ENCODE measurements around the gene SH3PXD2A.

DNA sequence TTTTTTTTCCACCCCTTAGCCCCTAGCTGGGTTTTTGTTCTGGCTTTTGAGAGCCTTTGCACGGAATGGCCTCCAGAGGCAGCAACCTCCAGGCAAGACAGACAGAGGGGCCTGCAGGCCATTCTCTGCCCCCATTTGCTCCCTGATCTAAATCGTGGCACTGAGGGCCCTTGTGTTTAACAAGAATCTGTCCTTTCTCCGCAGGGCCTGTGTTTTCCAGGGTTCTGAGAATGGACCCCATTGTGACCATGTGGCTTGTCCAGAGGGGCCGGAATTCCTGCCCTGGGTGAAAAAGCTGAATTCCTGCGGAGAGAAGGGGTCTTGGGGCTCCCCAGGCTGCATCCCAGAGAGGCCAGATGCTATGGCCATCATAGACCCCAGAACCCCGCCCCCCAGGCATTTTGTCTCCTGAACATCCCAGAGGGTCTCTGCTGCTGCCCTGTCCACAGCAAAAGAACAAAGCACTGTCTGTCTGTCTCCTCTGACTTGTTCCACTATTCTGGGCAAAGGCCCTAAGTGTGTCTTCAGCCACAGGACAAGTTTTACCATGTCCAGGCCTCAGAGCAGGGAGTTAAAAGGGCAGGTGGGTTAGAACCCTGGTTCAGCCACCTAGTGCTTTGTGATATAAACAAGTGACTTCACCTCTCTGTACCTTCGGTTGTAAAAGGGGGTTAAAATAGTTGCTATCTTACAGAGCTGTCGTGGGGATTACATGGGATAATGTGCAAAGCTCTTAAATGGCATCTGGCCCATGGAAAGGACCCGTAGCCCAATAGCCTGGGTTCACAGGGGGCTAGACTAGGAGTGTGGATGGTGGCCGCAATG is 155.6 kb downstream of the SH3PXD2A start:
- TF ChIP-seq POLR2A (IDR thresholded peaks at IDR 0.05), result no peak
- TF ChIP-seq, protein P1, sequence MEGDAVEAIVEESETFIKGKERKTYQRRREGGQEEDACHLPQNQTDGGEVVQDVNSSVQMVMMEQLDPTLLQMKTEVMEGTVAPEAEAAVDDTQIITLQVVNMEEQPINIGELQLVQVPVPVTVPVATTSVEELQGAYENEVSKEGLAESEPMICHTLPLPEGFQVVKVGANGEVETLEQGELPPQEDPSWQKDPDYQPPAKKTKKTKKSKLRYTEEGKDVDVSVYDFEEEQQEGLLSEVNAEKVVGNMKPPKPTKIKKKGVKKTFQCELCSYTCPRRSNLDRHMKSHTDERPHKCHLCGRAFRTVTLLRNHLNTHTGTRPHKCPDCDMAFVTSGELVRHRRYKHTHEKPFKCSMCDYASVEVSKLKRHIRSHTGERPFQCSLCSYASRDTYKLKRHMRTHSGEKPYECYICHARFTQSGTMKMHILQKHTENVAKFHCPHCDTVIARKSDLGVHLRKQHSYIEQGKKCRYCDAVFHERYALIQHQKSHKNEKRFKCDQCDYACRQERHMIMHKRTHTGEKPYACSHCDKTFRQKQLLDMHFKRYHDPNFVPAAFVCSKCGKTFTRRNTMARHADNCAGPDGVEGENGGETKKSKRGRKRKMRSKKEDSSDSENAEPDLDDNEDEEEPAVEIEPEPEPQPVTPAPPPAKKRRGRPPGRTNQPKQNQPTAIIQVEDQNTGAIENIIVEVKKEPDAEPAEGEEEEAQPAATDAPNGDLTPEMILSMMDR (IDR thresholded peaks at IDR 0.05), result no peak
